Measurements from ENCODE around the gene SNRPB2. TPM values are rescaled to one million over a fixed set of nuclear protein-coding genes. Genes with fewer than 3 reads are reported as not detected.

Gene SNRPB2
- polyA plus RNA-seq, 3 donors: 25.2 to 66.3 (median 62.3) TPM

GRCh38 chr20:16695628-16696027 lies 34.2 kb upstream of the SNRPB2 start:
- Mint-ChIP-seq H3K27me3 (ENCODE audit: low read depth in 3 of 3) (peaks cover 0 to 7% (median 2%) of the 10 kb centered on the region in 3 donors), H3K4me3 (no peak overlapping the region), H3K27ac (no peak overlapping the region), H3K9me3 (no peaks in the 10 kb centered on the region), H3K4me1 (no peaks in the 10 kb centered on the region), H3K36me3 (no peaks in the 10 kb centered on the region)
- Histone ChIP-seq H3K27me3 (ENCODE audit: control insufficient read depth in 2 of 2, insufficient read depth in 2 of 2, low read length in 2 of 2) (no peaks in the 10 kb centered on the region), H3K79me2 (ENCODE audit: insufficient read depth, low read length) (no peaks in the 10 kb centered on the region), H3K27ac (ENCODE audit: low read depth in 1 of 2, low read length in 2 of 2) (no peak overlapping the region), H3K9ac (ENCODE audit: insufficient read depth, low read length, poor library complexity, severe bottlenecking) (no peak overlapping the region), H3K9me3 (replicated peaks in 1 of 2; ENCODE audit: control insufficient read depth in 1 of 2, insufficient read depth in 1 of 2, low read length in 2 of 2) (no peaks in the 10 kb centered on the region), H3K36me3 (replicated peaks in 1 of 2; ENCODE audit: control insufficient read depth in 1 of 2, insufficient read depth in 2 of 2, low read length in 2 of 2) (no peaks in the 10 kb centered on the region), H3K4me3 (replicated peaks in 1 of 3; ENCODE audit: low read depth in 2 of 3, low read length in 3 of 3) (no peak overlapping the region), H2AFZ (ENCODE audit: insufficient read depth, low read depth, low read length, poor library complexity, severe bottlenecking) (no peak overlapping the region), H3K4me1 (ENCODE audit: control insufficient read depth in 1 of 2, insufficient read depth in 2 of 2, low read length in 2 of 2) (no peaks in the 10 kb centered on the region), H3K4me2 (replicated peaks; ENCODE audit: extremely low read depth, low read length, poor library complexity, severe bottlenecking) (no peak overlapping the region), H4K20me1 (ENCODE audit: insufficient read depth, low read length) (no peaks in the 10 kb centered on the region)
- intact Hi-C loops (cut with micrococcal nuclease): no loop called here
- DNase-seq: no peak
- no peak for TF ChIP-seq CTCF (IDR thresholded peaks at IDR 0.05)
- WGBS (ENCODE audit: insufficient coverage): no CpG with 5 or more reads among the region's 3 CpGs

- H3K4me1 ChIP-seq (ENCODE audit: control insufficient read depth in 1 of 2, insufficient read depth in 2 of 2, low read length in 2 of 2): no peaks in the 10 kb centered on the region
- Mint-ChIP-seq H3K4me1 (no peaks in the 10 kb centered on the region), H3K4me3 (no peak overlapping the region), H3K9me3 (no peaks in the 10 kb centered on the region), H3K27me3 (ENCODE audit: low read depth in 3 of 3) (peaks cover 0 to 7% (median 0%) of the 10 kb centered on the region in 3 donors), H3K27ac (no peak overlapping the region), H3K36me3 (no peaks in the 10 kb centered on the region)
- no peak overlapping the region for H3K4me3 ChIP-seq (replicated peaks in 1 of 3; ENCODE audit: low read depth in 2 of 3, low read length in 3 of 3)
- WGBS (ENCODE audit: insufficient coverage): 81% methylated on average over 3 of the region's 4 CpGs
- H3K27ac ChIP-seq (ENCODE audit: low read depth in 1 of 2, low read length in 2 of 2): no peak overlapping the region
- intact Hi-C loops (cut with micrococcal nuclease): no loop called here
- no peak for TF ChIP-seq CTCF (IDR thresholded peaks at IDR 0.05)
- no peak overlapping the region for H2AFZ ChIP-seq (ENCODE audit: insufficient read depth, low read depth, low read length, poor library complexity, severe bottlenecking)
- DNase-seq: no peak
- no peaks in the 10 kb centered on the region for H3K9me3 ChIP-seq (replicated peaks in 1 of 2; ENCODE audit: control insufficient read depth in 1 of 2, insufficient read depth in 1 of 2, low read length in 2 of 2)
- no peaks in the 10 kb centered on the region for H3K79me2 ChIP-seq (ENCODE audit: insufficient read depth, low read length)
- no peaks in the 10 kb centered on the region for H3K36me3 ChIP-seq (replicated peaks in 1 of 2; ENCODE audit: control insufficient read depth in 1 of 2, insufficient read depth in 2 of 2, low read length in 2 of 2)
- H4K20me1 ChIP-seq (ENCODE audit: insufficient read depth, low read length): no peaks in the 10 kb centered on the region
- H3K4me2 ChIP-seq (replicated peaks; ENCODE audit: extremely low read depth, low read length, poor library complexity, severe bottlenecking): no peak overlapping the region
- H3K9ac ChIP-seq (ENCODE audit: insufficient read depth, low read length, poor library complexity, severe bottlenecking): no peak overlapping the region
- H3K27me3 ChIP-seq (ENCODE audit: control insufficient read depth in 2 of 2, insufficient read depth in 2 of 2, low read length in 2 of 2): no peaks in the 10 kb centered on the region
These were observed 30.5 kb upstream of the SNRPB2 start for GRCh38 chr20:16699293-16699692.
